NCI-H1930 (cell line): ENCODE measurements around the gene FOXA1.

Source experiments
- DNase-seq, 2 experiments: peaks; one replicate each; lab custom pipeline; 2025; lab: John Stamatoyannopoulos, UW

FOXA1 gene

DNA sequence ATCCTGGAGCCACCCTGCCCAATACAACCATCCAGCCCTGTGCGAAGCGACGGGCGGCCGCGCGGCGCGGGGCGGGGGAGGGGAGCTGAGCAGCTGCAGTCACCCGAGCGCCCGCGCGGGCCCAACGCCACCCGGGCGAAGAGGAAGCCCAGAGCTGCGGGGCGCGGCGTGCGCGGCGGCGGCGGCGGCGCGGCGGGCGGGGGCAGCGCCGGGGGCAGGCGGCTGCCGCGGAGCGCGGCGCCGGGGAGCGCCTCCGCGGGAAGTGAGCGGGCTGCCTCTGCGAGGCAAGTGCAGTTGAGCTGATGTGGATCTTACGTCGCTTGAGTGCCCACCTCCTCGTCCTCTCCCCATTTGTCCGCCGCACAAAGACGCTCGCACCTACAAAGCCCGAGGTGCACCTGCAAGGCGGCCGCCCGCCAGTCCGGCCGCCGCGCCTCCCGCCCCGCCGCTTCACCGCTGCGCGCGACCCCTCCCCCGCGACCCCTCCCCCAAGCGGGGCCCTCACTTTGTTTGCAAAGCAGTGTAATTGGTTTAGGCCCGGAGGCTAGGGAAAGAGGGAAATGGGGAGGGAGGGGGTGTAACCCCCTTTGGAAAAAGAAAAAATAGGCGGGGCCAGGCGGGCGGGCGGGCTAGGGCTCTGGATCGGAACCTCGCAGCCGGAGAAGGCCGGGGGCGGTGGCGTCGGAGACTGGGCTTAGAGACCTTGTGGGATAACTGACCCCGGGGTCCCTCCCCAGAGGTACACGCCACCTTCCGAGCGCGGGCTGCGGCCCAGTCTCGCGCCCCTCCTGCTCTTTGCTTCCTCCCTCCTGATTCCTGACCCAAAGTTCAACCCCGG is at the start of gene FOXA1, which contains the start of gene TTC6:
TSS of gene FOXA1 (minus strand) at position 279 of the 838 bp plus-strand sequence. CDS start at position 2, 277 bp downstream.
TSS of gene TTC6 (plus strand) at position 659 of the 838 bp plus-strand sequence. CDS start 26,436 bp downstream, outside the sequence.
- peak; percentile 45 to 58 for DNase-seq

DNA sequence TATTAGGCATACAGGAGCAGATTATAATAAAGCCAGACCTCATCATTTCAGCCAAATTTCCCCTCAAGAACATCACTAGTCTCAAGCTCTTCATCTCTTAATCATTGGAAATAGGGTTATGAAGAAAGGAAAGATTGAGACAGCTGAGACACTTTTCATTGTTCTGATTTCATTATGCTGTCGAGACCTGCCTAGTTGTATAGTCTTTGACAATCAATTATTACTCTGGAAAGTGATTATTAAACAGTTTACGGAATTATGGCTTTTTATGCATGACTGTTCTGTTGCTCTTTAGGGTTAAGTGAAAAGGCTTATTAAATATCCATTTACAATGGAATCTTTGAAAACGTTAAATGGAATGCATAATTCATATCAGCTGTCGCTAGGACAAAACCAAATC is 48.7 kb upstream of the FOXA1 start:
- DNase-seq = no peak

DNA sequence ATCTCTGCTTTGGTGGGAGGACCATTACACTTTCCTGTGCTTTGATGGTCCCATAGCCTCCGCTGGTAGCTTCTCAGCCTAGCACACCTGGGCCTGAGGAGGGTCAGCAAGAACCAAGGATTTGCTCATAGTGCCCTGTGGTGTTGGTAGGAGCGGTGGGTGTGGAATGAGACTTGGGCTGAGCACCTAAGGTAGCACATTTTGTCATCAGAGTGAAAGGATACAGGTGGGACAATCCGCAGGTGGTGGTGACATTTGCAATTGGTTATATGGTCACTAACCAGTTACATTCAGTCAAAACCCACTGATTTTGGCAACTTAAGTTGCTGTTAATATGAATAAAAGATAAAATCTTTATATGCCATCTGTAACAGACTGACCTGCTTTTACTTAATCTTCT is 47.1 kb upstream of the FOXA1 start:
- DNase-seq = no peak

DNA sequence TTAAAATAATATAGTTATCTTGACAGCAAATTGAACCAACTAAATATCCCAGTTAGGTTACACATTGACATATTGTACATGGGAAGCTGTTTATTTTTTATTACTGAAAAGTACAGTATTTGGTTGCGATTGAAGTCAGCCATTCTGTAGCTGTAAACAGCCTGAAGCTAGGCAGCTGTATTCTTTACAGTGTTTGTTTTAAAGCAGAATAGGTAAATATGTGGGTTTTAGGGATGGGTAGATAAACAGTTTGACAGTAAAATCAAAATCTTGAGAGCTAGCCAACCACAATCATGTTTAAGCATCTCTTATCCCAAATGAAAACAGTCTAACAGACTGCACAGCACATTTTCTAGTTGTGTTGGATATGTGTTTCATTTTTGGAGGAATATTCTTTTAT is 46.1 kb upstream of the FOXA1 start:
- peak; percentile 9 to 43 for DNase-seq

DNA sequence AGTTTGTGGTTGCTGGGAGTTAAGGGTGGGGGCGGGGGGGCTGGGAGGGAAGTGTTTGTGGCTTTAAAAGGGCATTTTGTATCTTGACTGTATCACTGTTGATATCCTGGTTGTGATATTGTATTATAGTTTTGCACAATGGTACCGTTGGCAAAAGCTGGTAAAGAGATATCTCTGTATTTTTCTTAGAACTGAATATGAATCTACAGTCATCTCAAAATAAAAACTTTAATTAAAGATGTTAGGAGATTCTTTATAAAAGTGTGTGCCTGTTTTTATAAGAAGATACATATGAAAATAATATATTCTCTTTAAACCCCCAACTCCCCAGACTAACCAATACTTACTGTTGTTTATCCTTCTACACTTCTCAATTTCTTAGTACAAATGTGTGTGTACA is 43.5 kb upstream of the FOXA1 start:
- no peak for DNase-seq

DNA sequence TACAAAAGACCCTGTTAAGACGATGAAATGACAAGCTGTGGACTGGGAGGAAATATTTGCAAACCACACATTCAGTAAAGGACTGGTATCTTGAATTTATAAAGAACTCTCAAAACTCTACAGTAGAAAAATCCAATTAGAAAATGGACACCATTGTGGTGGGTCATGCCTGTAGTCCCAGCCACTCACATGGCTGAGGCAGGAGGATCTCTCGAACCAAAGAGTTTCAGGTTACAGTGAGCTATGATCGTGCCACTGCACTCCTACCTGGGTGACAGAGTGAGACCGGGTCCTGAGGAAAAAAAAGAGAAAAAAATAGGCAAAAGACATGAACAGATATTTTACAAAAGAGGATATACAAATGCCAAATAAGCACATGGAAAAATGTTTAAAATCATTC is 42.3 kb upstream of the FOXA1 start:
- DNase-seq = no peak

DNA sequence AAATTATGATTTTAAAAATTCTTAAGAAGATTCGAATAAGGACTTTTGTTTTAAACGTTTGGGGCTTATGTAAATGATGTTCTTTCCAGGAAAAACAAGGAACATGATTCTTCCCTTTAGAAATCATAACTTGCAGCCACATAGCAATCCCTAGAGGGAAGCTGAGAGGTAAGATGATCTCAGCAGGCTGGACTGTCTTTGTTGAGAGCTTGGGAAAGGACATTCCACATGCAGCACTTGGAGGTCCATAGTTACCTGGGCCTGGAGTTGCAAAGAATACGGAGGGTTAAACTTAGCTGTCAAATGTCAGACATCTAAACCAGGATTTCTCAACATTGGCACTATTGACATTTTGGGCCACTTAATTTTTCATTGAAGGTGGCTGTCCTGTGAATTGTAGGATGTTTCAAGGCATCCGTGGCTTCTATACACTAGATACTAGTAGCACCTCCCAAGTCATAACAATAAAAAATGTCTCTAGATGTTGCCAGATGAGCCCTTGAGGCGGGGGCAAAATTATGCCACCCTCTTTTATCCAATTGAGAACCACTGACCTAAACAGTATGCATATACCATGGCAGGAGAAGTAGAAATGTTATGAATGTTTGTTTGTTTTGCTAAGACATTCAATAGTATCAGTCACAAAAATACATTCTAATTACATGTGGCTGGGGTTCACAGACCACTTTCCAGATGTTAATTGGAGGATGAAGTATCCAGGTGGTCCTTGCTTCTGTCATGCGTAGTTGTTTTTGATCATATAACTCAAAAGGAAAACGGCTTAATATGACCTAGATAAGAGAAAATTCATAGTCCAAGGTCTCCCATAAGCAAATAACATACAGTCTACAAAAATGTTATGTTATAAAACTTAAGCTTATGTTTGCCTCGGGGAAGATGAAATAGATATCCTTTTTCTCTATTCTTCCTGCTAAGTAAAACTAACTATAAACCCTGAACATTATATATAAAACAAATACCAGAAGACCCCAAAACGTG is 30.8 kb upstream of the FOXA1 start:
- DNase-seq = no peak

DNA sequence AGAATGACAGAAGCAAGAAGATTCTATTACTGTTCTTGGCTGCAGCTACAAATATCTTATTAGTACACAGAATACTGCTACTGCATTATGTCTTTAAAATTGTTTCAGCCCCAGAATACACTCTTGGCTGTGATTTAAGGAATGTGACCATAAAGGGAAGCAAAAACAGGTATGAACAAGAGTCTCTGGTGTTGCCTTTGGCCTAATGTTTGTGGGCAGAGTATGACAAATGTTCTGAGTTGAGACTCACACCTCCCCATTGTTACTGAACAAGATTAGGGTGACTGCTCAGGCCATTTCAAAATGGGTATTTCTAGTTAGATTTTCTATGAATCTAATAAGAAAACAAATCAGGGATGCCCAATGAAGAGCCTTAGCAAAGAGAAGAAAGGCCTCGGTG is 28.9 kb upstream of the FOXA1 start:
- no peak for DNase-seq

DNA sequence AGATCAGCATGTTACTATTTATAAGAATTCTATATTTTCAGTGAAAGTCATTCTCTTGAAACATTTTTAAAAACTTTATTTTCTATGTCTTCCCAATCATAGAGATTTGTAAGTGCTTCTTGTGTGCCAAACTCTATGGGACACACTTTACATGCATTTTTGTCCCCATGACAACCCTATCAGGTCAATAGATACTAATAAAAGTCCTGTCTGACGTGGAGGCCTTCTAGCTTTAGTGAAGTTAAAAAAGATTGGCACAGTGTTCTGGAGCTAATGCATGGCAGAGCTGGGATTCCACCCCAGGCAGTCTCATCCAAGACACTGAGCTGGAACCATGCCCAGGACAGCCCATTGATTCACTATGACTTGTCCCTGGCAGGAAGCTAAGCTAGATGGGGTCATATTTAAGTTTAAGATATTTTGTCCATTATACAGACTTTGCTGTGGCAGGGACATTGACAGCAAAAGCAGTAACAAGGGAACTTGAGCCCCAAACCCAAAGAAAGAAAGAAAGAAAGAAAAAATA is 28.4 kb upstream of the FOXA1 start:
- DNase-seq = no peak

DNA sequence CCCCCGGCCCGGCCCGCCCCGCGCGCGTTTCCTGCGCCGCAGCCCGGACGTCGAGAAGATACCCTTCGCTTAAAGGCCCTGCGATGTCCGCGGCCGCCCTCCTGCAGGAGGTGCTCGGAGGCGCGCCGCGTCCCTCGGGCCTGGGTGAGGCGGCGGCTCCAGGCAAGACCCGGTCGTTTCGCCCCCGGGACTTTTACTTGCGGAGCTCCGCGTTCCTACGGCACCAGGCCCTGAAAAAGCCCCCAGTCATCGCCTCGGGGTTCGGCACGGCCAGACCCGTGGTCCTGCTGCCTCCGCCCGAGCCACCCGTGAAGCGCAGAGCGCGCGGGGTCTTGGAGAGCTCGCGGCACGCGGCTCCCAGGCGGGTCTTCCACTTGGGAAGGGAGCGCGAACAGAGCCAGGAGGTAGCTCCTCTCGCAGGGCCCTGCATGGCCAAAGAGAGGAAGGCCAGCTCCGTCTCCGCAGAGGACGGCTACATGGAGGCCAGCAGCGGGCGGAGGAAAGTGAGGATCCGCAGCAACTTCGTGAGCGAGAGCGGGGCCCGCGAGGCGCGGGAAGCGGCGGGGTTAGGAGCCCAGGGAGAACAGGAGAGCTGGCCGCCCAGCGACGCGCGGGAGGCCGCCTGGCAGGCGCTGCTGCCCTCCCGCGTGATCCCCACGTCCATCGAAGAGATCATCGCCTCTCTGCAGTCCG is 27.3 kb upstream of the FOXA1 start:
- no peak for DNase-seq

DNA sequence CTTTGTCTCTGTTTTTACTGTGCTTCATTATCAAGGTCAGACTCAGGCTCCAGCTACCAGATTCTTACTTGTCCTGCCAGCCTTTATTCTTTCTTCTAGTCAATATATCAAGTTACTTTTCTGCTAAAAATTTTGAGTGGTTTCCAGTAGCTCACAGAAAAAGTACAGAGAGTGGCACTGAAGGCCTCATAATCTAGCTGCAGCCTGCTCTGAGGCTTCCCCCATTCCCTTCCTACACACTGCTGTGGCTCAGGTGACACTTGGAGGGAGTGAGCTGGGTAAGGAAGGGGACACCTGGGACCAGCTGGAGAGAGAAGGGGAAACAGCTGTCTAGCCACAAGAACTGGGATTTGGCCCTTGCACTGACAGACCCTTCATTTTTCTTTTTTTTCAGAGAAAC is 25.8 kb upstream of the FOXA1 start:
- DNase-seq = no peak

DNA sequence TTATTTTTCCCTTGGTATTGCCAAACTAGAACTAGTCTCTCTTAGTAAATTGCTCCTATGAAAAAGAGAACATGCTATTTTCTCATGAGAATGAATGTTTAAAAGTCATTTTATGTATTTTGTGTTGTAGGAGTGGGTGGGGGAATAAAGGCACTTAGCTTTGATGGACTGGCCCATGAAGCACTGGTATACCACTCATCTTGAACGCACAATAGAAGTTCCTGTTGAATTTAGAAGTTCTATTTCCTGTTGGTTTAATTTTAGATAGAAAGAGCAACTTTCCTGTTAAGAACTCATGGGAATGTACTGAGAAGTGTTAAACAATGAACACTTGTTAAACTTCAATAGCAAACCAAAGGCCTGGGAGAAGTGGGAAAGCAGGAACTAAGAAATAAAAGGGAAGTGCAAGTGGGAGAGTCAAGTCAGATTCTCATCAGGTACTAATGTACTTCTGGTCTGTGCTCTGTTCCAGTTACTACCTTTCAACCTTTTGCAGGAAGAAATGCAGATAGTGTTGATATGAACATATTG is 23.5 kb upstream of the FOXA1 start:
- no peak for DNase-seq

DNA sequence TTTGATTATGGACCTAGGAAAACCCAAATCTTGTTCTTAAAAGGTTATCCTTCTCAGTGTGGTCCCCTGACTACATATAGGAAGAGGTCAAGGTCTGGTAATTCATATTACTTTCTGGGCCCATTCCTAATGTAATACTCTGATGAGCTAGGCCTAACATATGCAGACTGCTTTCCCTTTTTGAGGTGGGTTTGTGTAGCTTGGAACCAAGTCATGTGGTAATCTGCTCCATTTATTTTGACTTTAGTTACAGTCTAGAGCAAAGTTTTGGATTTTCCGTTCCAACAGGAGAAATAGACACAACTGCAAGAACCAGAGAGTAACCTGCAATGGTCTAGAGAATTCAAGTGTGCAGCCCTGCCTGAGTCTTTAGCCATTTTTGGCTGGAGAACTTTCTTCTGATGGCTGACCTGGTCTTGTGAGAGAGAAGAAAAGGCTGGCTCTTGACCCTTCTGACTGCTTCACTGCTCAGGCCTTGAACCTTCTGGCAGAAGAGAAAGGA is 22.9 kb upstream of the FOXA1 start:
- no peak for DNase-seq

DNA sequence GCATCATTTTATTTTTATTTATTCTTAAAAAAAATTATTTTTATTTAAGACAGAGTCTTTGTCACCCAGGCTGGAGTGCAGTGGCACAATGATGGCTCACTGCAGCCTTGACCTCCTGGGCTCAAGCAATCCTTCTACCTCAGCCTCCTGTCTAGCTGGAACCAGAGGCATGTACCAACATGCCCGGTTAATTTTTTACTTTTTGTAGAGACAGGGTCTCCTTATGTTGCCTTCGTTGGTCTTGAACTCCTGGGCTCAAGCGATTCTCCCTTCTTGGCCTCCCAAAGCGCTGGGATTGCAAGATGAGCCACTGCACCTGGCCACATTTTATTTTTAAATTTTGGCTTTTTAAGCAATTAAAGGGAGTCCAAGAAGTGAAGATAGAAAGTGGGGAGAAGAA is 21.8 kb upstream of the FOXA1 start:
- no peak for DNase-seq

DNA sequence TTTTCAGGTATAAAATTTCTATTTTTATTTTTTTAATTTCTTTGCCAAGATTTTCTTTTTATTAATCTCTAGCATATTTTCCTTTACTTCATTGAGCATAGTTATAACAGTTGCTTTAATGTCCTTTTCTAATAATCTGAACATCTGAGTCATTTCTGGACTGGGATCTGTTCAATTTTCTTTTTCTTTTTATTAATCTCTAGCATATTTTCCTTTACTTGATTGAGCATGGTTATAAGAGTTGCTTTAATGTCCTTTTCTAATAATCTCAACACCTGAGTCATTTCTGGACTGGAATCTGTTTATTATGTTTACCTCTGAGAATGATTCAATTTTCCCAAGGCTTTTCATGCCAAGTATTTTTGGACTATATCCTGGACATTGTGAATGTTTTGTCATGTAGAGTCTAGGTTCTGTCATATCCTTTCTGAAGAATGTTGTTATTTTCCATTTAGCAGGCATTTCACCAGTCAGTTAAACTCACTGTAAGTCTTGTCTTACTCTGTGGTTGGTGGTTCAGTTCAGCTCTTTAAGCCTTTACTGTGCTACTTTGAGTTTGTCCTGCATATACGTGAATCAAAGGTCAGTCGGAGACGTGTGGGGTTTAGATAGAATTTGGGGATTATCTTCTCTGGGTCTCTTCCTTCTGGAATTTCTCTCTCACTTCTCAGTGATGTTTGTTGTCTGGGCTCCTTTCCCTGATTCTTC is 20.7 kb upstream of the FOXA1 start:
- DNase-seq = no peak

DNA sequence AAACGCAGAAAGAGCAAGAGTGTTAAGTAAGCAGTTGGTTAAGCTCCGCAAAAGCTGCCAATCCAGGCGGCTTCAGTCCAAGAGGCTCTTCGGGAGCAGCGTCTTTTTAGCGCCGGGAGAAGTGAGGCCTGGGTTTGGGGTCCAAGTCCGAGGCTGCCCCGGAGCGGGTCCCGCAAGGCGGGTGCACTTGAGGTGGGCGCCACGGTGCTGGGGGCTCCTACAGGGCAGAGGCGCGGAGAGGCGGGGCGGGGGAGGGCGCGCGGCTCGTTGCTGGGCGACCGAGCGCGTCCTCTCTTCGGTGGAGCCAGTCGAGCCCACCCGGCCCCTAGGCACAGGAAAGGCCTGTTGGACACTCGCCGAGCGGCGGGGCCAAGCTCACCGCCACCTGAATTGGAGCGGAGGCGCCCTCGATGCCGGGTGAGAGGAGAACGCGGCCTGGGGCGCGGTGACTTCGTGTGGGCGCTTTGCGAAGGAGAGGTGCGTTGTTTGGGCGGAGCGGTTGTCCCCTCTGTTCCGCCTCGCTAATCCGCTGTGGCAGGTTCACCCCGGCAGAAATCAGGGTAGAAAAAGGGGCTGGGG is 16.0 kb upstream of the FOXA1 start:
- no peak for DNase-seq

DNA sequence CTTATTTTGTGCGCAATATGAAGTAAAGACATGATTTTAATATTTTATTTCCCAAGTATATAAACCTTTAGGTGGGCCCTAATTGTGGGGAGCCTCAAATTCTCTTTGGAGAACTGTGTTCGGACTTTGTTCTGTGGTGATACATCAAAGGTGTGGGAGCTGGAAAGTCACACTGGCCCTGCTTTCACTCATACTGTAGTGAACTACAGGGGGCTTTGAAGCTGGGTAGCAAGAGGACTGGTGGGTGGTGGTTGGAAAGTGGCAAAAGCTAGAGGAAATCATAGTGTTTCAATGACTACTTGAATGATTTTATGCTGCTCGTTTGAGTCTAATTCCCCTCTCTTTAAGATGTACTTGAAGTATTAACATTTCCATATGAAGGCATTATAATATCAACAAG is 13.6 kb upstream of the FOXA1 start:
- no peak for DNase-seq

DNA sequence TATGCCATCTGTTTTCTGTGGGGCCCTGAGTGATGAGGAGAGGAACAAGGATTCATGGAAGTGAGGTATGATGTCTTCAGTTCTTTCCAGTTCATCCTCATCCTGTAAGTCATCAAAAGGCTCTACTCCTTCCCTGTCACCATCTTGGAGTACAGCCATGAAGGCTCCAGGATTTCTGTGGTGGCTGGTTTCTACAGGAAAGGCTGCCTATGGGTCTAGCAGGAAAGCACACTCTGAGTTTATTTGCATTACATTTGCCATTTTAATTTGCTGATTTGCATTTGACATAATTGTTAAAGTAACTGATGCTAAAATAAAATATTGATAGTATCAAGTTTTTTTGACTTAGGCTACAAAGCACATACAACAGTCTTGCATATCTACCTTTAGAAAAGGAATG is 11.6 kb upstream of the FOXA1 start:
- DNase-seq = no peak

DNA sequence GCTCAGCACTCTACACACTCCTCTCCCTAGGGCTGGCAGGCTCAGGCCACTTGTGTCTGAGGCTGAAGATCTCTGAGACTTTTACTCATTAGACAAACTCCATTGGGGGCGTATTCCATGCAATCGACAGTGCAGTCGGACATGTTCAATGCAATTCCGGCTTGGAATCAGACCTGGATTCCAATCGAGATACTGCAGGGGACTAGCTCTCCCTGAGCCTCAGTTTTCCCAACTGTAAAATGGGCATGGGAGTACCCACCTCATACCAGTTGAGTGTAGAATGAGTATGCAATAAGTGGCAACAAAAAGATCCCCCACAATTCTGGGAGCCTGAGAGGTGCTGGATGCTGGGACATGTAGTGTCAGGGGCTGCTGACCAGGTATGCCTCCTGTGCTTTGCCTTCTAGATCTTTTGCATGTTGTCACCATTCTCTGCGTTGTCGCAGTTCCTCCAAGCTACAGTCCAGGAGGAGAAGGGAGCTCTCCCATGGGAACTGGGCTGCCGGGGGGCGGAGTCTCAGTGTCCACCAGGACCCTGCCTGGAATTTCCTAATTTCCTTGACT is 8.7 kb upstream of the FOXA1 start:
- DNase-seq = no peak
